Measurements from ENCODE around the gene PHKG1.

Gene PHKG1

GRCh38 chr7:56030340-56030739, 62.4 kb downstream of the PHKG1 start:
- TF ChIP-seq CTCF (IDR thresholded peaks at IDR 0.05; ENCODE audit: insufficient read depth, low read length, poor library complexity, severe bottlenecking): no peak
- H3K36me3 ChIP-seq (ENCODE audit: control insufficient read depth, insufficient read depth, low read length): peaks cover 4% of the 10 kb centered on the region

More at GRCh38 chr7:56030340-56030739, 62.4 kb downstream of the PHKG1 start:
- Histone ChIP-seq H3K4me3 (replicated peaks; ENCODE audit: low read depth, low read length) (no peak overlapping the region), H3K27me3 (replicated peaks; ENCODE audit: control insufficient read depth, insufficient read depth, low read length) (no peaks in the 10 kb centered on the region)
- DNase-seq (ENCODE audit: extremely low read depth, insufficient read length): no peak
